ENCODE data around the gene FAM219A.

- TF ChIP-seq ZNF513 (tag by site-specific recombination; IDR thresholded peaks at IDR 0.05) (no peak), KLF9 (tag by site-specific recombination; IDR thresholded peaks at IDR 0.05; ENCODE audit: low read depth) (no peak), CTCF (tag by site-specific recombination; IDR thresholded peaks at IDR 0.05) (no peak), KLF16 (tag by site-specific recombination; IDR thresholded peaks at IDR 0.05) (no peak), ATF2 (tag by site-specific recombination; IDR thresholded peaks at IDR 0.05; ENCODE audit: low read depth) (no peak), ZNF274 (IDR thresholded peaks at IDR 0.05; ENCODE audit: low read length) (no peak), ZNF274 (tag by site-specific recombination; IDR thresholded peaks at IDR 0.05; ENCODE audit: borderline replicate concordance) (no peak), RBAK (tag by site-specific recombination; IDR thresholded peaks at IDR 0.05) (no peak), KLF10 (tag by site-specific recombination; IDR thresholded peaks at IDR 0.05) (no peak), ZBTB17 (tag by site-specific recombination; IDR thresholded peaks at IDR 0.05) (no peak)
These were observed 5.8 kb downstream of the FAM219A start for GRCh38 chr9:34452568-34452967.

All from HEK293 (cell line).